Astrocyte (in vitro differentiated cells and primary cell): ENCODE data around the gene POU3F2. TPM values are rescaled to one million over a fixed set of nuclear protein-coding genes. Genes with fewer than 3 reads are reported as not detected.

Experiments used
- DNase-seq: peaks from one replicate; pipeline ENCODE4 v3.0.0-alpha.2; 2010; ENCODE audit warnings: low read depth
- FAIRE-seq: peaks from 2 replicates; lab custom pipeline; 2011; peaks lifted over from hg19 to GRCh38; lab: Jason Lieb, UNC
- H2AFZ ChIP-seq: 2 replicates; pipeline ENCODE4 v1.6.0; 2012; ENCODE audit warnings: low read depth, low read length, inconsistent platforms
- H3K27ac ChIP-seq: 2 replicates; pipeline ENCODE4 v1.5.1; 2011; ENCODE audit warnings: low read depth, low read length, inconsistent platforms
- H3K27me3 ChIP-seq: 2 replicates; pipeline ENCODE4 v1.6.0; 2011; ENCODE audit warnings: low read length, inconsistent platforms; ENCODE audit not compliant: insufficient read depth
- H3K36me3 ChIP-seq: 2 replicates; pipeline ENCODE4 v1.5.1; 2011; ENCODE audit warnings: low read length, inconsistent platforms; ENCODE audit not compliant: insufficient read depth
- H3K4me1 ChIP-seq: 2 replicates; pipeline ENCODE4 v1.5.1; 2011; ENCODE audit warnings: low read length, inconsistent platforms; ENCODE audit not compliant: insufficient read depth
- H3K4me2 ChIP-seq: 2 replicates; pipeline ENCODE4 v1.6.0; 2012; ENCODE audit warnings: low read length, inconsistent platforms
- H3K4me3 ChIP-seq: 2 replicates; pipeline ENCODE4 v1.5.1; 2011; ENCODE audit warnings: low read depth, mild to moderate bottlenecking, low read length, inconsistent platforms; ENCODE audit not compliant: insufficient read depth
- H3K79me2 ChIP-seq: 2 replicates; pipeline ENCODE4 v1.6.0; 2012; ENCODE audit warnings: mild to moderate bottlenecking, low read length, inconsistent platforms; ENCODE audit not compliant: insufficient read depth
- H3K9ac ChIP-seq: 2 replicates; pipeline ENCODE4 v1.6.0; 2012; ENCODE audit warnings: mild to moderate bottlenecking, low read length, inconsistent platforms
- H3K9me3 ChIP-seq: 2 replicates; pipeline ENCODE4 v1.5.1; 2012; ENCODE audit warnings: low read depth, mild to moderate bottlenecking, low read length, inconsistent platforms; ENCODE audit not compliant: insufficient read depth
- H4K20me1 ChIP-seq: 2 replicates; pipeline ENCODE4 v1.6.0; 2012; ENCODE audit warnings: low read length, inconsistent platforms; ENCODE audit not compliant: insufficient read depth
- H3K27ac Mint-ChIP-seq: one replicate; pipeline ENCODE4 v1.8.0; 2021; ENCODE audit warnings: mild to moderate bottlenecking, mixed read lengths; ENCODE audit not compliant: unreplicated experiment
- H3K27me3 Mint-ChIP-seq: one replicate; pipeline ENCODE4 v1.8.0; 2021; ENCODE audit warnings: low read depth, mixed read lengths; ENCODE audit not compliant: unreplicated experiment
- H3K36me3 Mint-ChIP-seq: one replicate; pipeline ENCODE4 v1.8.0; 2021; ENCODE audit warnings: low read depth, mixed read lengths; ENCODE audit not compliant: unreplicated experiment
- H3K4me1 Mint-ChIP-seq: one replicate; pipeline ENCODE4 v1.8.0; 2021; ENCODE audit warnings: low read depth, mixed read lengths; ENCODE audit not compliant: unreplicated experiment
- H3K4me3 Mint-ChIP-seq: one replicate; pipeline ENCODE4 v1.8.0; 2021; ENCODE audit warnings: mild to moderate bottlenecking, moderate library complexity, mixed read lengths; ENCODE audit not compliant: unreplicated experiment
- H3K9me3 Mint-ChIP-seq: one replicate; pipeline ENCODE4 v1.8.0; 2021; ENCODE audit warnings: mild to moderate bottlenecking, mixed read lengths; ENCODE audit not compliant: unreplicated experiment
- EZH2 ChIP-seq: IDR thresholded peaks from 2 replicates; pipeline ENCODE4 v1.6.1; 2012; ENCODE audit warnings: mild to moderate bottlenecking, low read length, inconsistent platforms; ENCODE audit not compliant: insufficient read depth
- total RNA-seq: library from RNA; stranded (reverse); gene quantifications from 2 replicates; pipeline ENCODE4 v1.2.1, GENCODE V29; 2021
- TF ChIP-seq, protein P1 (sequence below): IDR thresholded peaks from 2 replicates; pipeline ENCODE4 v1.5.1; 2011; ENCODE audit warnings: low read depth, mild to moderate bottlenecking, inconsistent platforms, low read length, moderate library complexity; ENCODE audit not compliant: insufficient read depth

The POU3F2 gene
- total RNA-seq, 1 donor from 2014 or later = 2.1 TPM

DNA sequence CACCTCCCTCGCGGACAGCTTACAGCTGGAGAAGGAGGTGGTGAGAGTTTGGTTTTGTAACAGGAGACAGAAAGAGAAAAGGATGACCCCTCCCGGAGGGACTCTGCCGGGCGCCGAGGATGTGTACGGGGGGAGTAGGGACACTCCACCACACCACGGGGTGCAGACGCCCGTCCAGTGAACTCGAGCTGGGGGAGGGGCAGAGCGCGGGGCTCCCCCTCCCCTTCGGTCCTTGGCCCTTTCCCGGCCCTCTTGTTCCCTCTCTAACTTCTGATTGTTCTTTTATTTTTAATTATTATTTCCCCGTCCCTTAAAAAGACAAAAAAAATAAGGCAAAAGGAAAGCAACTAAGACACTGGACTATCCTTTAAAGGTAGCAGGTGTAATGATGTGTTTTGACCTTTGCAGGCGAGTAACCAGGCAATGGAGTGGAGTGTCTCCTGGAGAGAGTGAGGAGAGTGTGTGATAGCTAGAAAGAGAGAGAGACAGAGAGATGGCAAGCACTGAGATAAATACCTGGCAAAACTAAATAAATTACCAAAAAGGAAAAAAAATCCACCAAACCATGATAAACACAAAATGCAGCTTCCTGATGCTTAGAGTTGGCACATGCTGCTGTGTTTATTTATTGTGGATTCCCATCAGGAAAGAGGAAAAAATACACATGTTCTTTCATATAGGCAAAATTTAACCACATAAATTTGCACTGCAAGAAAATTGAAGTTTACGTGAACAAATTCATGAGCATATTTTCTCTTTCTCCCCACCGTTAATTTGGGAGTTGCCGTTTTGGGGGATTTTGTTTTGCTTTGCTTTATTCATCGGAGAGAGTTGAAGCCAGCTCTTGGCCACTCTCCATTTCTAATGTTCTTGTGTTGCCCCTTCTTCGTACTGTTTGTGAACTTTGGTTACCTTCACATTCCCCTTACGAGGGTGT lies 1.9 kb downstream of the POU3F2 start:
- Histone ChIP-seq H3K4me1 (peaks cover 26% of the 10 kb centered on the region), H3K4me2 (peak overlapping the region; percentile 85), H3K27me3 (peaks cover 51% of the 10 kb centered on the region), H3K36me3 (no peaks in the 10 kb centered on the region), H2AFZ (peak overlapping the region; percentile 58), H3K9ac (peak overlapping the region; percentile 68), H4K20me1 (peaks cover 8% of the 10 kb centered on the region), H3K79me2 (peaks cover 61% of the 10 kb centered on the region), H3K4me3 (peak overlapping the region; percentile 66), H3K9me3 (no peaks in the 10 kb centered on the region), H3K27ac (no peak overlapping the region)
- peaks cover 5% of the 10 kb centered on the region for H3K4me1 Mint-ChIP-seq
- FAIRE-seq (no peak), DNase-seq (no peak)
- H3K9me3 Mint-ChIP-seq = peaks cover 3% of the 10 kb centered on the region
- peaks cover 34% of the 10 kb centered on the region for H3K27me3 Mint-ChIP-seq
- peak overlapping the region; percentile 87 for H3K4me3 Mint-ChIP-seq
- no peaks in the 10 kb centered on the region for H3K36me3 Mint-ChIP-seq
- TF ChIP-seq, protein P1, sequence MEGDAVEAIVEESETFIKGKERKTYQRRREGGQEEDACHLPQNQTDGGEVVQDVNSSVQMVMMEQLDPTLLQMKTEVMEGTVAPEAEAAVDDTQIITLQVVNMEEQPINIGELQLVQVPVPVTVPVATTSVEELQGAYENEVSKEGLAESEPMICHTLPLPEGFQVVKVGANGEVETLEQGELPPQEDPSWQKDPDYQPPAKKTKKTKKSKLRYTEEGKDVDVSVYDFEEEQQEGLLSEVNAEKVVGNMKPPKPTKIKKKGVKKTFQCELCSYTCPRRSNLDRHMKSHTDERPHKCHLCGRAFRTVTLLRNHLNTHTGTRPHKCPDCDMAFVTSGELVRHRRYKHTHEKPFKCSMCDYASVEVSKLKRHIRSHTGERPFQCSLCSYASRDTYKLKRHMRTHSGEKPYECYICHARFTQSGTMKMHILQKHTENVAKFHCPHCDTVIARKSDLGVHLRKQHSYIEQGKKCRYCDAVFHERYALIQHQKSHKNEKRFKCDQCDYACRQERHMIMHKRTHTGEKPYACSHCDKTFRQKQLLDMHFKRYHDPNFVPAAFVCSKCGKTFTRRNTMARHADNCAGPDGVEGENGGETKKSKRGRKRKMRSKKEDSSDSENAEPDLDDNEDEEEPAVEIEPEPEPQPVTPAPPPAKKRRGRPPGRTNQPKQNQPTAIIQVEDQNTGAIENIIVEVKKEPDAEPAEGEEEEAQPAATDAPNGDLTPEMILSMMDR = no peak
- TF ChIP-seq EZH2 = no peak
- no peak overlapping the region for H3K27ac Mint-ChIP-seq

DNA sequence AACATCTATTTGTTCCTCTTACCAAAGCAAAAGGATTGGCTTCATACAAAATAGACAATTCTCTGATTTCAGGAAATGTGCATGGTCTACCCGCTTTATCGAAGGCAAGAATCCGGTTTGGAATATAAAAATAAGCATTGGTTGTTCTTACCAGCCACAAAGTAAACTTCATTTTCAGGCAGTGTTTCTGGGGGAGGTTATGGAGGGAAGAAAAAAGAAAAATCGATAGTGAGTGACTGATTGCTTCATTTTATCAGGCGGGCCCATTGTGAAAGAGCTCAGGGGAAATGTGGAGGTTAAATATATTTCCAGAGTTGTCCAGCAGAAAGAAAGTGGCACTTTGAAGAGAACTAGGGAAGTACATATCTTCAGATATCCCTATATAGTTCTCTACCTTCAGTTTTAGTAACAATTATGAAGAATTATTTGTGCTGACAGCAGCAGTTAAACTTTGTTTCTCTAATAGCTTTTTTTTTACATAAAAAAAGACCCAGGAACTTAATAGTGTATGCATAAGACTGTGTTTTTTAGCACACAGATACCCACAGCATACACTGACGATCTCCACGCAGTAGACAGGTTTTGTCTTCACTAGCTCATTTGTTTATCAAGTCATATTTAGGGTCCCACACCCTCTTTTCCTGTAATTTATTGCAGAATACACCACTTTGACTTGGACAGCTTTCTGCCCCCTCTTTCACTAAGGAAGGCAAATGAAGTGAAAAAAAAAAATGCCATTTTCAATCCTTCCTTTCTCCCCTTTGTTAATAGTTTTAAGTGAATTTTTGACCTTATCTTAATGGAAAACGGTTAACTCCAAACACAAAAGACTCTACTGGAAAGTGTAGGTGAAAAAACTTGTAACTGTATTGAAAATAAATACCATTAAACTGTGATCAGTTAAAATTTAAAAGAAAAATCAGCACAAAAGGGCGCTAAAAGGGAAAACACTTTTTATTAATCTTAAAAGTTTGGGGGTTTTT lies 2.9 kb downstream of the POU3F2 start:
- peaks cover 3% of the 10 kb centered on the region for H3K9me3 Mint-ChIP-seq
- peak overlapping the region; percentile 64 for H3K4me3 Mint-ChIP-seq
- H3K27me3 Mint-ChIP-seq = peaks cover 41% of the 10 kb centered on the region
- Histone ChIP-seq H2AFZ (no peak overlapping the region), H3K4me3 (peak overlapping the region; percentile 66), H3K4me1 (peaks cover 17% of the 10 kb centered on the region), H3K27me3 (peaks cover 49% of the 10 kb centered on the region), H3K9me3 (no peaks in the 10 kb centered on the region), H3K36me3 (no peaks in the 10 kb centered on the region), H3K4me2 (peak overlapping the region; percentile 85), H3K79me2 (peaks cover 67% of the 10 kb centered on the region), H3K9ac (peak overlapping the region; percentile 68), H3K27ac (no peak overlapping the region), H4K20me1 (peaks cover 8% of the 10 kb centered on the region)
- DNase-seq = peak; percentile 33
- no peak overlapping the region for H3K27ac Mint-ChIP-seq
- peaks cover 5% of the 10 kb centered on the region for H3K4me1 Mint-ChIP-seq
- H3K36me3 Mint-ChIP-seq = no peaks in the 10 kb centered on the region
- no peak for FAIRE-seq
- TF ChIP-seq, protein P1 = no peak
- TF ChIP-seq EZH2 = no peak
